GM23338 (cell line): Measurements from ENCODE around the gene BCKDHA. TPM values are rescaled to one million over a fixed set of nuclear protein-coding genes. Genes with fewer than 3 reads are reported as not detected.

Experiments used
- ATAC-seq: fragments of 200-7000 bp; cut with Tn5 transposase; 3 replicates; pipeline ENCODE4 v1.9.1; 2020
- DNase-seq: peaks from one replicate; pipeline ENCODE4 v3.0.0-alpha.2; 2015; ENCODE audit warnings: low spot score
- H2AFZ ChIP-seq: fragments of 200-600 bp; sonication (generic); 2 replicates; pipeline ENCODE4 v1.8.0; 2016; ENCODE audit warnings: antibody characterized with exemption, mild to moderate bottlenecking, moderate library complexity
- H3F3A ChIP-seq: fragments of 200-600 bp; sonication (generic); replicated peaks from 2 replicates; pipeline ENCODE4 v1.8.0; 2017; ENCODE audit warnings: antibody characterized with exemption, mixed run types, low read depth
- H3K27ac ChIP-seq: fragments of 200-600 bp; sonication (generic); 2 replicates; pipeline ENCODE4 v1.6.1; 2016; ENCODE audit warnings: low read depth
- H3K27me3 ChIP-seq: fragments of 200-600 bp; sonication (generic); 2 replicates; pipeline ENCODE4 v1.8.0; 2016; ENCODE audit warnings: mild to moderate bottlenecking, mixed run types, moderate library complexity; ENCODE audit not compliant: insufficient read depth
- H3K36me3 ChIP-seq: fragments of 200-600 bp; sonication (generic); 2 replicates; pipeline ENCODE4 v1.8.0; 2016; ENCODE audit warnings: mild to moderate bottlenecking; ENCODE audit not compliant: insufficient read depth
- H3K4me1 ChIP-seq: fragments of 200-600 bp; sonication (generic); 2 replicates; pipeline ENCODE4 v1.8.0; 2016; ENCODE audit warnings: mild to moderate bottlenecking, moderate library complexity; ENCODE audit not compliant: insufficient read depth
- H3K4me2 ChIP-seq: fragments of 200-600 bp; sonication (generic); 2 replicates; pipeline ENCODE4 v1.7.1; 2017; ENCODE audit warnings: mixed run types
- H3K4me3 ChIP-seq: fragments of 200-600 bp; sonication (generic); 2 replicates; pipeline ENCODE4 v1.6.1; 2016; ENCODE audit warnings: mixed run types
- H3K79me2 ChIP-seq: fragments of 200-600 bp; sonication (generic); replicated peaks from 2 replicates; pipeline ENCODE4 v1.8.0; 2017; ENCODE audit warnings: mild to moderate bottlenecking; ENCODE audit not compliant: insufficient read depth
- H3K9me2 ChIP-seq: fragments of 200-600 bp; sonication (generic); 2 replicates; pipeline ENCODE4 v1.8.0; 2017; ENCODE audit not compliant: insufficient read depth
- H4K20me1 ChIP-seq: fragments of 200-600 bp; sonication (generic); replicated peaks from 2 replicates; pipeline ENCODE4 v1.8.0; 2017; ENCODE audit warnings: mild to moderate bottlenecking; ENCODE audit not compliant: insufficient read depth
- H3K27ac Mint-ChIP-seq: 2 replicates; pipeline ENCODE4 v1.8.0; 2020; ENCODE audit warnings: inconsistent platforms, mild to moderate bottlenecking, moderate library complexity, mixed read lengths
- H3K27me3 Mint-ChIP-seq: 3 replicates; pipeline ENCODE4 v1.8.0; 2022; ENCODE audit warnings: low read depth, mild to moderate bottlenecking, moderate library complexity, mixed read lengths, inconsistent platforms; ENCODE audit not compliant: insufficient read depth, poor library complexity
- H3K36me3 Mint-ChIP-seq: 3 replicates; pipeline ENCODE4 v1.8.0; 2021; ENCODE audit warnings: low read depth, mild to moderate bottlenecking, inconsistent platforms, moderate library complexity, mixed read lengths
- H3K4me1 Mint-ChIP-seq: 3 replicates; pipeline ENCODE4 v1.8.0; 2020; ENCODE audit warnings: mild to moderate bottlenecking, inconsistent platforms, mixed read lengths
- H3K4me3 Mint-ChIP-seq: 3 replicates; pipeline ENCODE4 v1.8.0; 2021; ENCODE audit warnings: moderate library complexity, mild to moderate bottlenecking, inconsistent platforms, mixed read lengths
- H3K9me3 Mint-ChIP-seq: 3 replicates; pipeline ENCODE4 v1.8.0; 2020; ENCODE audit warnings: moderate library complexity, mild to moderate bottlenecking, inconsistent platforms, mixed read lengths
- CREB1 ChIP-seq: fragments of 250-450 bp; sonication (Bioruptor Pico); IDR thresholded peaks from 2 replicates; pipeline ENCODE4 v1.5.0; 2020; ENCODE audit warnings: low read depth, mild to moderate bottlenecking, moderate library complexity
- CTCF ChIP-seq, 2 experiments: fragments of 200-600 bp in 1 of 2; sonication (generic) in 1 of 2; conservative IDR thresholded peaks; 2 replicates each; pipeline versions ENCODE4 v1.5.1 to v1.6.1; 2016 to 2017; ENCODE audit warnings: antibody characterized with exemption in 2 of 2, low read depth in 2 of 2, mild to moderate bottlenecking in 2 of 2, moderate library complexity in 1 of 2
- EZH2 ChIP-seq: fragments of 200-600 bp; sonication (generic); IDR thresholded peaks from one replicate; pipeline ENCODE4 v1.8.0; 2017; ENCODE audit warnings: antibody characterized with exemption, mild to moderate bottlenecking, low read depth; ENCODE audit not compliant: unreplicated experiment
- EZH2phosphoT487 ChIP-seq: fragments of 200-600 bp; sonication (generic); IDR thresholded peaks from one replicate; pipeline ENCODE4 v1.8.1; 2018; ENCODE audit warnings: antibody characterized with exemption; ENCODE audit not compliant: unreplicated experiment
- JUNB ChIP-seq: IDR thresholded peaks from one replicate; pipeline ENCODE4 v1.6.1; 2016; ENCODE audit warnings: antibody characterized with exemption; ENCODE audit not compliant: unreplicated experiment
- NANOG ChIP-seq: IDR thresholded peaks from 2 replicates; pipeline ENCODE4 v1.6.1; 2016; ENCODE audit warnings: antibody characterized with exemption, borderline replicate concordance
- POLR2AphosphoS5 ChIP-seq: IDR thresholded peaks from 2 replicates; pipeline ENCODE4 v1.6.1; 2016; ENCODE audit warnings: antibody characterized with exemption, low read depth
- REST ChIP-seq: IDR thresholded peaks from one replicate; pipeline ENCODE4 v1.6.1; 2018; ENCODE audit warnings: antibody characterized with exemption; ENCODE audit not compliant: unreplicated experiment
- ZNF114 ChIP-seq: fragments of 250-450 bp; sonication (Bioruptor Pico); IDR thresholded peaks from 2 replicates; pipeline ENCODE4 v1.5.0; 2020; ENCODE audit warnings: mild to moderate bottlenecking, moderate library complexity
- ZNF462 ChIP-seq: fragments of 250-450 bp; sonication (Bioruptor Pico); IDR thresholded peaks from 2 replicates; pipeline ENCODE4 v1.5.0; 2020; ENCODE audit warnings: mild to moderate bottlenecking, moderate library complexity
- polyA plus RNA-seq: library from polyadenylated mRNA; unstranded; fragments of >200 nt; fragmentation: Nextera tagmentation; extraction: Ambion mirVana; gene quantifications from 2 replicates; pipeline ENCODE4 v1.2.1, GENCODE V29; 2016
- total RNA-seq: library from RNA; depleted of rRNA; stranded (reverse); fragments of >200 nt; shearing (Covaris generic); gene quantifications from 2 replicates; pipeline ENCODE4 v1.2.3, GENCODE V29; 2014

BCKDHA gene
- total and polyA plus RNA-seq, 2 experiments from 2014 or later = 15.0 to 42.4 TPM

GRCh38 chr19:41401483-41401882, 3.9 kb downstream of the BCKDHA start (continued):
- no peak for TF ChIP-seq ZNF462
- TF ChIP-seq REST = no peak
- no peak for TF ChIP-seq POLR2AphosphoS5

GRCh38 chr19:41402010-41402409, 4.4 kb downstream of the BCKDHA start:
- DNase-seq = no peak
- Histone ChIP-seq H4K20me1 (peaks cover 3% of the 10 kb centered on the region), H3K4me1 (0 out of 2 replicates have a peak, but pooled peaks cover 5% of the 10 kb centered on the region), H3F3A (no peaks in the 10 kb centered on the region), H3K36me3 (no peaks in the 10 kb centered on the region), H3K27me3 (no peaks in the 10 kb centered on the region), H3K4me2 (no peak overlapping the region), H3K4me3 (no peak overlapping the region), H3K9me2 (no peaks in the 10 kb centered on the region), H3K79me2 (peaks cover 16% of the 10 kb centered on the region), H3K27ac (no peak overlapping the region), H2AFZ (no peak overlapping the region)
- Mint-ChIP-seq H3K27me3 (peaks cover 4% of the 10 kb centered on the region), H3K4me3 (no peak overlapping the region), H3K4me1 (peaks cover 11% of the 10 kb centered on the region), H3K9me3 (no peaks in the 10 kb centered on the region), H3K27ac (no peak overlapping the region), H3K36me3 (peaks cover 3% of the 10 kb centered on the region; the same call in 2 of the 3 replicates)
- ATAC-seq = no peak
- TF ChIP-seq ZNF114 = no peak
- TF ChIP-seq JUNB = no peak
- TF ChIP-seq CREB1 (CRISPR knock-in tag) = no peak
- no peak for TF ChIP-seq POLR2AphosphoS5
- TF ChIP-seq EZH2phosphoT487 = no peak
- no peak for TF ChIP-seq CTCF (conservative IDR thresholded peaks at IDR 0.05; ENCODE audit: low read depth in 2 of 2)
- no peak for TF ChIP-seq NANOG
- no peak for TF ChIP-seq EZH2
